ENCODE measurements around the gene SLC22A16. TPM values are rescaled to one million over a fixed set of nuclear protein-coding genes. Genes with fewer than 3 reads are reported as not detected.
"Not testable (repeated sequence)": the region's sequence is repeated elsewhere in the genome, so short reads cannot be mapped to it uniquely, and the experiment has no call there.

The SLC22A16 gene
- total RNA-seq, 5 donors from 2014 or later (not counting 1 experiment from before 2014, with no cell fraction given), result not detected

DNA sequence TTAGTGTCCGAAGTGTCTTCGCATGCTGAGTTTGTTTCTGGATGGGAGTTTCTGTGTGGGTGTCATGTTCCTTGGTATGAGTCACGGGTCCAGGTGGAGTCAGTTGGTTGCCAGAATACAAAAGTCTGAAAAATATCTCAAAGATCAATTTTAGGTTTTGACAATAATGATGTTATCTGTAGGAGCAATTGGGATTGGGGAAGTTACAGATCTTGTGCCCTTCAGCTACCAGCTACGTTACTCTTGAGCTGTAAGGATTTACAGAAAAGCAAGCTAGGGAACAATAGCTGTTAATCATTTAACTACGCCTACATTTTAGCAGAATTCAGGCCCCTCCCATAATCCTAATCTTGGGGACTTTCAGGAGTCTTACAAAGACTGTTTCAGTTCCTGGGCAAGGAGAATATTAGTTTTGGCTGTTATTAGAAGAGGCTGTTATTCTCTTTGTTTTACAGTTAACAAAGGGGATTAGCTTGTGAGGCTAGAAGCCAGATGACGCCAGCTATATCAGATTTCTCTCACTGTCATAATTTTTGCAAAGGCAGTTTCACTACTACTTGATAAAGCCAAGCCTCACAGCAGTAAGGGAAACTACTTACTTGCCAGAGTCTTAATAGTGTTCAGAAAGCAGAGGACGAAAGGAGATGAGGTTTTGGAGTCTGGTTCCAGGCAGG is 15.4 kb upstream of the SLC22A16 start:
- 79% methylated on average over 3 of the region's 7 CpGs for WGBS (ENCODE audit: insufficient coverage)
- no peak overlapping the region for H3K4me3 Mint-ChIP-seq
- Histone ChIP-seq H3K9me3 (no peaks in the 10 kb centered on the region), H3K36me3 (ENCODE audit: control insufficient read depth in 2 of 2, extremely low read depth in 1 of 2, insufficient read depth in 1 of 2, low read length in 1 of 2) (no peaks in the 10 kb centered on the region), H3K27ac (ENCODE audit: low read length) (no peak overlapping the region), H3K27me3 (replicated peaks in 1 of 2; ENCODE audit: control insufficient read depth in 2 of 2, extremely low read depth in 1 of 2, insufficient read depth in 2 of 2, low read length in 1 of 2) (peaks cover 0 to 8% of the 10 kb centered on the region in 2 experiments), H3K4me3 (ENCODE audit: control insufficient read depth in 1 of 2, extremely low read depth in 1 of 2, low read length in 1 of 2) (no peak overlapping the region), H3K4me1 (ENCODE audit: control insufficient read depth in 1 of 2, extremely low read depth in 1 of 2, insufficient read depth in 2 of 2, low read length in 2 of 2) (no peaks in the 10 kb centered on the region)
- no peak overlapping the region for H3K27ac Mint-ChIP-seq
- no peaks in the 10 kb centered on the region for H3K9me3 Mint-ChIP-seq
- ATAC-seq (replicated peaks in 1 of 4) (no peak), DNase-seq (no peak)
- CTCF ChIA-PET, result no interaction called here
- no peaks in the 10 kb centered on the region for H3K4me1 Mint-ChIP-seq
- POLR2A ChIA-PET, result no interaction called here
- peaks cover 21 to 40% of the 10 kb centered on the region in 2 donors for H3K27me3 Mint-ChIP-seq
- H3K36me3 Mint-ChIP-seq, result no peaks in the 10 kb centered on the region

DNA sequence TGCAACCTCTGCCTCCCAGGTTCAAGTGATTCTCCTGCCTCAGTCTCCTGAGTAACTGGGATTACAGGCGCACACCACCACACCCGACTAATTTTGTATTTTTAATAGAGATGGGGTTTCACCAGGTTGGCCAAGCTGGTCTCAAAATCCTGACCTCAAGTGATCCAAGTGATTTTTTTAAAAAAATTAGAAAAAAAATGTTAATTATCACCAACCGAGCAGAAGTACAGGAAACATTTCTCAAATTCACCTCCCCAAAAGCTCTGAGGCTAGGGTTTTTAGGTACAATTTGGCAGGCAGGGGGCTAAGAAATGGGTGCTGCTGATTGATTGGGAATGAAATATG is 14.9 kb upstream of the SLC22A16 start:
- no peak overlapping the region for H3K27ac Mint-ChIP-seq
- CTCF ChIA-PET, result no interaction called here
- WGBS (ENCODE audit: insufficient coverage), result no CpG with 5 or more reads among the region's 3 CpGs

DNA sequence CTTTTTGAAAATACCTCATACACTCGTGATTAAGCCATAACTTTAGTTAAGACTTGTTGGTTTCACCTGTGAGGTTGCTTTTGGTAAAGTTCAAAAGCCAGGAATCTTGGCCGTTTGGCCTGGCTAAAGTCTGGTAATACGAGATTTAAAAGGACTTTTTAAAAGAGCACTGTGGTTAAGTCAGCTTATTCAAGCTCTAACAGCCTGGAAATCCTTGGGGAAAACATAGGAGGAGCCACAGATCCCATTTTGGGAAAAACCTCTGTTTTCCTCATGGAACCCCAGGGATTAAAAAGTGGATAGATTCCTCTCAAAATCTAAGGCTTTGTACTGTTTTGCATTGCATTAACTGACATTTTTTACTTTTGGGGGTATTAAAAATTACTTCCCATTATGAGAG is 13.7 kb upstream of the SLC22A16 start:
- no peaks in the 10 kb centered on the region for H3K36me3 ChIP-seq (ENCODE audit: control insufficient read depth in 2 of 2, extremely low read depth in 1 of 2, insufficient read depth in 1 of 2, low read length in 1 of 2)
- WGBS (ENCODE audit: insufficient coverage), result 68% methylated on average over 2 of the region's 3 CpGs
- no peak for DNase-seq
- no peaks in the 10 kb centered on the region for H3K9me3 Mint-ChIP-seq
- H3K27me3 ChIP-seq (replicated peaks in 1 of 2; ENCODE audit: control insufficient read depth in 2 of 2, extremely low read depth in 1 of 2, insufficient read depth in 2 of 2, low read length in 1 of 2), result peaks cover 0 to 10% of the 10 kb centered on the region in 2 experiments
- ATAC-seq (replicated peaks in 1 of 4), result no peak
- H3K4me3 ChIP-seq (ENCODE audit: control insufficient read depth in 1 of 2, extremely low read depth in 1 of 2, low read length in 1 of 2), result no peak overlapping the region
- ChIA-PET POLR2A (no interaction called here), CTCF (no interaction called here)
- no peaks in the 10 kb centered on the region for H3K4me1 Mint-ChIP-seq
- no peaks in the 10 kb centered on the region for H3K9me3 ChIP-seq
- no peak overlapping the region for H3K4me3 Mint-ChIP-seq
- H3K27me3 Mint-ChIP-seq, result peaks cover 27 to 41% of the 10 kb centered on the region in 2 donors
- no peaks in the 10 kb centered on the region for H3K4me1 ChIP-seq (ENCODE audit: control insufficient read depth in 1 of 2, extremely low read depth in 1 of 2, insufficient read depth in 2 of 2, low read length in 2 of 2)
- no peak overlapping the region for H3K27ac ChIP-seq (ENCODE audit: low read length)
- H3K36me3 Mint-ChIP-seq, result no peaks in the 10 kb centered on the region
- H3K27ac Mint-ChIP-seq, result no peak overlapping the region

More for the DNA sequence above, 14.9 kb upstream of the SLC22A16 start:
- H3K27me3 Mint-ChIP-seq, result peaks cover 21 to 40% of the 10 kb centered on the region in 2 donors
- Histone ChIP-seq H3K27me3 (replicated peaks in 1 of 2; ENCODE audit: control insufficient read depth in 2 of 2, extremely low read depth in 1 of 2, insufficient read depth in 2 of 2, low read length in 1 of 2) (peaks cover 0 to 10% of the 10 kb centered on the region in 2 experiments), H3K27ac (ENCODE audit: low read length) (no peak overlapping the region), H3K36me3 (ENCODE audit: control insufficient read depth in 2 of 2, extremely low read depth in 1 of 2, insufficient read depth in 1 of 2, low read length in 1 of 2) (no peaks in the 10 kb centered on the region), H3K9me3 (no peaks in the 10 kb centered on the region), H3K4me1 (ENCODE audit: control insufficient read depth in 1 of 2, extremely low read depth in 1 of 2, insufficient read depth in 2 of 2, low read length in 2 of 2) (no peaks in the 10 kb centered on the region), H3K4me3 (ENCODE audit: control insufficient read depth in 1 of 2, extremely low read depth in 1 of 2, low read length in 1 of 2) (no peak overlapping the region)
- no peaks in the 10 kb centered on the region for H3K36me3 Mint-ChIP-seq
- ATAC-seq (replicated peaks in 1 of 4) (no peak), DNase-seq (no peak)
- H3K4me3 Mint-ChIP-seq, result no peak overlapping the region
- POLR2A ChIA-PET, result no interaction called here
- no peaks in the 10 kb centered on the region for H3K9me3 Mint-ChIP-seq
- H3K4me1 Mint-ChIP-seq, result no peaks in the 10 kb centered on the region

DNA sequence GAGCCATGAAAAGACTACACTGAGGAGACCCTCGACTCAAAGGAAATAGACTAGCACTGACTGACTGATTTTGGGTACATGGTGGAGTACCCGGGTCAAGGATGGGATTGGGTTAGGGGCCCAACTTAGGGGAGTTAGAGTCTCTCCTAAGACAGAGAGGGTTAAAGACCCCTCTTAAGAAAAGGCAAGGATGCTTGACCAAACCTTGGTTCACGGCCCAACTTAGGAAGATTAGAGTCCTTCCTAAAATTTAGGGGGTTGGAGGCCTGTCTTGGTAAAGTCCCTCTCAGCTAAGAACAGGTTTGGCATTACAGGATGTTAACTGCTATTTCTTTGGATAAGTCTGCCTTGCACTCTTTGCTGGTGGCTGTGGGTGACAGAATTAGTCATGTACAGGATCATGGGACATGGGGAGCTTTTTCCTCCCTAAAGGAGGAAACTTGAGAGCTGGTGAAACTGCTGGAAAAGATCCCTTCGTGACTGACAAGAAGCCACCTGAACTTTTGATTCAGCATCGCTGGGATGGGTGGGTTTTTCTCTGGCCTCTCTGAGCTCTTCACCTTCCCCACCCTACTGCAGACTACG is 12.3 kb upstream of the SLC22A16 start:
- H3K27ac ChIP-seq (ENCODE audit: low read length), result no peak overlapping the region
- CTCF ChIA-PET, result no interaction called here
- no peak for ATAC-seq (replicated peaks in 1 of 4)

DNA sequence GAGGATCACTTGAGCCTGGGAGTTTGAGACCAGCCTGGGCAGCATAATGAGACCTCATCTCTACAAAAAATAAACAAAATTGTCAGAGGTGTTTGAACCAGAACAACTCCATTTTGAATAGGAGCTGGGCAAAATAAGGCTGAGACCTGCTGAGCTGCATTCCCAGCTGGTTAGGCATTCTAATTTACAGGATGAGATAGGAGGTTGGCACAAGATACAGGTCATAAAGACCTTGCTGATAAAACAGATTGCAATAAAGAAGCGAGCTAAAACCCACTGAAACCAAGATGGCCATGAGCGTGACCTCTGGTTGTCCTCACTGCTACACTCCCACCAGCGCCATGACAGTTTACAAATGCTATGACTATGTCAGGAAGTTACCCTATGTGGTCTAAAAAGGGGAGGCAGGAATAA is 11.6 kb upstream of the SLC22A16 start:
- H3K36me3 Mint-ChIP-seq; H3K4me3 ChIP-seq (ENCODE audit: control insufficient read depth in 1 of 2, extremely low read depth in 1 of 2, low read length in 1 of 2); H3K27me3 ChIP-seq (replicated peaks in 1 of 2; ENCODE audit: control insufficient read depth in 2 of 2, extremely low read depth in 1 of 2, insufficient read depth in 2 of 2, low read length in 1 of 2); ATAC-seq (replicated peaks in 1 of 4); POLR2A ChIA-PET; DNase-seq; H3K4me3 Mint-ChIP-seq; CTCF ChIA-PET; H3K4me1 ChIP-seq (ENCODE audit: control insufficient read depth in 1 of 2, extremely low read depth in 1 of 2, insufficient read depth in 2 of 2, low read length in 2 of 2); H3K36me3 ChIP-seq (ENCODE audit: control insufficient read depth in 2 of 2, extremely low read depth in 1 of 2, insufficient read depth in 1 of 2, low read length in 1 of 2); H3K27ac ChIP-seq (ENCODE audit: low read length); H3K27ac Mint-ChIP-seq; H3K9me3 ChIP-seq; H3K4me1 Mint-ChIP-seq; H3K9me3 Mint-ChIP-seq: not testable (repeated sequence)
- no CpG with 5 or more reads among the region's 3 CpGs for WGBS (ENCODE audit: insufficient coverage)
- H3K27me3 Mint-ChIP-seq, result peaks cover 29 to 31% of the 10 kb centered on the region in 2 donors

More for the DNA sequence above, 12.3 kb upstream of the SLC22A16 start:
- H3K36me3 ChIP-seq (ENCODE audit: control insufficient read depth in 2 of 2, extremely low read depth in 1 of 2, insufficient read depth in 1 of 2, low read length in 1 of 2), result no peaks in the 10 kb centered on the region
- peaks cover 0 to 7% of the 10 kb centered on the region in 2 experiments for H3K27me3 ChIP-seq (replicated peaks in 1 of 2; ENCODE audit: control insufficient read depth in 2 of 2, extremely low read depth in 1 of 2, insufficient read depth in 2 of 2, low read length in 1 of 2)
- H3K27ac Mint-ChIP-seq, result no peak overlapping the region
- no peaks in the 10 kb centered on the region for H3K9me3 ChIP-seq
- no peaks in the 10 kb centered on the region for H3K36me3 Mint-ChIP-seq
- H3K4me3 ChIP-seq (ENCODE audit: control insufficient read depth in 1 of 2, extremely low read depth in 1 of 2, low read length in 1 of 2), result no peak overlapping the region
- DNase-seq, result no peak
- H3K4me1 Mint-ChIP-seq, result no peaks in the 10 kb centered on the region
- POLR2A ChIA-PET, result no interaction called here
- H3K27me3 Mint-ChIP-seq, result peaks cover 30 to 36% of the 10 kb centered on the region in 2 donors
- no peak overlapping the region for H3K4me3 Mint-ChIP-seq
- no peaks in the 10 kb centered on the region for H3K9me3 Mint-ChIP-seq
- WGBS (ENCODE audit: insufficient coverage), result 88% methylated on average over 2 of the region's 6 CpGs
- H3K4me1 ChIP-seq (ENCODE audit: control insufficient read depth in 1 of 2, extremely low read depth in 1 of 2, insufficient read depth in 2 of 2, low read length in 2 of 2), result no peaks in the 10 kb centered on the region

DNA sequence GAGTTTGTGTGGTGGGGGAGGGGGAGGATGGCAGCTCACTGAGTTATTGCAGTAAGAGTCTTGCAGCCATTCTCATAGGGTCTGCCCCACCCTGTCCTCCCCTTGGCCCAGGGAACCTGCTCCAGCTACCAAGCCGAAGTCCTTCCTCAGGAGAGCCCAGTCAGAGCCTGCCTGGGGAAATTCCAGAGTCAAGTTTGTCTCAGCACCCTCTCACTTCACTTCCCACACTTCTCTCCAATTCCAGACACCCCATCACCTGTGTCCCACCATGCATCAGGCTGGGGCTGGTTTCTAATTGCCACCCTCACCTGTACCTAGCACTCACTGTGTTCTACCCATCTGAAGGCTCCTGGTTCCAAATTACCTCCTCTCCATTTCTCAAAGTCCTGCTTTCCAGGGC is 10.3 kb upstream of the SLC22A16 start:
- peaks cover 19 to 26% of the 10 kb centered on the region in 2 donors for H3K27me3 Mint-ChIP-seq
- ChIA-PET POLR2A (no interaction called here), CTCF (no interaction called here)
- no peaks in the 10 kb centered on the region for H3K36me3 Mint-ChIP-seq
- Histone ChIP-seq H3K4me3 (ENCODE audit: control insufficient read depth in 1 of 2, extremely low read depth in 1 of 2, low read length in 1 of 2) (no peak overlapping the region), H3K27me3 (replicated peaks in 1 of 2; ENCODE audit: control insufficient read depth in 2 of 2, extremely low read depth in 1 of 2, insufficient read depth in 2 of 2, low read length in 1 of 2) (peaks cover 0 to 9% of the 10 kb centered on the region in 2 experiments), H3K27ac (ENCODE audit: low read length) (no peak overlapping the region), H3K4me1 (ENCODE audit: control insufficient read depth in 1 of 2, extremely low read depth in 1 of 2, insufficient read depth in 2 of 2, low read length in 2 of 2) (no peaks in the 10 kb centered on the region), H3K36me3 (ENCODE audit: control insufficient read depth in 2 of 2, extremely low read depth in 1 of 2, insufficient read depth in 1 of 2, low read length in 1 of 2) (no peaks in the 10 kb centered on the region), H3K9me3 (no peaks in the 10 kb centered on the region)
- no peak overlapping the region for H3K4me3 Mint-ChIP-seq
- 70% methylated on average over 1 of the region's 1 CpG for WGBS (ENCODE audit: insufficient coverage)
- H3K9me3 Mint-ChIP-seq, result no peaks in the 10 kb centered on the region
- no peaks in the 10 kb centered on the region for H3K4me1 Mint-ChIP-seq
- H3K27ac Mint-ChIP-seq, result no peak overlapping the region
- DNase-seq (no peak), ATAC-seq (replicated peaks in 1 of 4) (no peak)
